AG04449 (cell line): ENCODE measurements around the gene GRIP2.

Experiments
- CTCF ChIA-PET: fragments of 350-600 bp; formaldehyde crosslinking; extraction: SDS; loops from one replicate; lab custom pipeline; 2021; ENCODE audit warnings: antibody characterized with exemption; lab: Yijun Ruan, JAX
- POLR2A ChIA-PET: fragments of 400-600, 350-600 bp; formaldehyde crosslinking; extraction: SDS; loops from one replicate; lab custom pipeline; 2020; ENCODE audit warnings: antibody characterized with exemption, inconsistent platforms; lab: Yijun Ruan, JAX
- DNase-seq: peaks from one replicate; pipeline ENCODE4 v3.0.0-alpha.2; 2010; ENCODE audit warnings: low read depth, low spot score
- H3K4me3 ChIP-seq: 2 replicates; pipeline ENCODE4 v1.5.1; 2011; ENCODE audit warnings: low read depth, mild to moderate bottlenecking, control low read depth, low read length
- TF ChIP-seq, protein P1 (sequence below): IDR thresholded peaks from one replicate; pipeline ENCODE4 v1.5.1; 2011; ENCODE audit warnings: mild to moderate bottlenecking, moderate library complexity, low read length, control low read depth, inconsistent platforms; ENCODE audit not compliant: insufficient read depth; ENCODE audit errors: missing control alignments

Gene GRIP2

DNA sequence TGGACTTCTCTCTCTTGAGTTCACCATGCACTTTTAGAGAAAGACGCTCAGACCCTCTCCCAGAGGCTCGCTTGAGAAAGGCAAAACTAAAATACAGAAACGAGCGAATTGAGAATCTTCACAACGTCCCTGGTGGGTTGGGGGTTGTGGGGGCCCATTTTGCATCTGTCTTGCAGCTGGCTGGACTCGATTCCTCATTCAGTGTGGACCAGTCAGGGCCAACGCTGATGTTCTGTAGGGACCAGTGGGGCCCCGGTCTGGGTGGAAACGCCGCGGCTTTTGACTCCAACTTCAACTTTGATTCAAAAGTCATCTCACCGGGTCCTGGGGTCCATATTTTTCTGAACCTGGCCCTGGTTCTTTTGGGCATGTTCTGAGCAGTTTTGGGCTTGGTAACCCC is 69.7 kb downstream of the GRIP2 start:
- CTCF ChIA-PET, result interaction anchor here (0.8 to 4.7 kb wide), 7 partner anchors 9 to 451 kb away, joined by 3 to 41 read pairs (median 3); no protein-coding TSS in a partner anchor
- POLR2A ChIA-PET, result no interaction called here
- no peak overlapping the region for H3K4me3 ChIP-seq
- TF ChIP-seq, protein P1, sequence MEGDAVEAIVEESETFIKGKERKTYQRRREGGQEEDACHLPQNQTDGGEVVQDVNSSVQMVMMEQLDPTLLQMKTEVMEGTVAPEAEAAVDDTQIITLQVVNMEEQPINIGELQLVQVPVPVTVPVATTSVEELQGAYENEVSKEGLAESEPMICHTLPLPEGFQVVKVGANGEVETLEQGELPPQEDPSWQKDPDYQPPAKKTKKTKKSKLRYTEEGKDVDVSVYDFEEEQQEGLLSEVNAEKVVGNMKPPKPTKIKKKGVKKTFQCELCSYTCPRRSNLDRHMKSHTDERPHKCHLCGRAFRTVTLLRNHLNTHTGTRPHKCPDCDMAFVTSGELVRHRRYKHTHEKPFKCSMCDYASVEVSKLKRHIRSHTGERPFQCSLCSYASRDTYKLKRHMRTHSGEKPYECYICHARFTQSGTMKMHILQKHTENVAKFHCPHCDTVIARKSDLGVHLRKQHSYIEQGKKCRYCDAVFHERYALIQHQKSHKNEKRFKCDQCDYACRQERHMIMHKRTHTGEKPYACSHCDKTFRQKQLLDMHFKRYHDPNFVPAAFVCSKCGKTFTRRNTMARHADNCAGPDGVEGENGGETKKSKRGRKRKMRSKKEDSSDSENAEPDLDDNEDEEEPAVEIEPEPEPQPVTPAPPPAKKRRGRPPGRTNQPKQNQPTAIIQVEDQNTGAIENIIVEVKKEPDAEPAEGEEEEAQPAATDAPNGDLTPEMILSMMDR, result no peak
- DNase-seq, result no peak

DNA sequence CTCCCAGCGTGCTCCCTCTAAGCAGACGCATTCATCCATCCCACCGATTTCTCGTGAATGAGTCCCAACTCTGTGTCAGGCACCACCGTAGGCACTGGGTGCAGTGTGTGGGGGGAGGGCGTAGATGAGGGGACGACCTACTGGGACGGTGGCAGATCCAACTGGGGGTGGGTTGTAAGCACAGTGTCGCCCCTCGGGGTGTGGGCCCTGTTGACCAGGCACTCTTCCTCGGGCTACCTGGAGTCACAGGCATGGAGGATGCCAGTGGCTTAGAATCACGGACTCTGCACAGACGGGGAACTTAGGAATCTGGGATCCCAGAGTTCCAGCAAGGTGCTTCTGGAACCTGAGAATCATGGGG is 71.5 kb downstream of the GRIP2 start:
- DNase-seq, result no peak
- POLR2A ChIA-PET, result no interaction called here
- CTCF ChIA-PET, result interaction anchor here (0.7 to 4.4 kb wide), 24 partner anchors 7 to 811 kb away, joined by 3 to 162 read pairs (median 6); no protein-coding TSS in a partner anchor
- no peak overlapping the region for H3K4me3 ChIP-seq
- TF ChIP-seq, protein P1, result no peak

DNA sequence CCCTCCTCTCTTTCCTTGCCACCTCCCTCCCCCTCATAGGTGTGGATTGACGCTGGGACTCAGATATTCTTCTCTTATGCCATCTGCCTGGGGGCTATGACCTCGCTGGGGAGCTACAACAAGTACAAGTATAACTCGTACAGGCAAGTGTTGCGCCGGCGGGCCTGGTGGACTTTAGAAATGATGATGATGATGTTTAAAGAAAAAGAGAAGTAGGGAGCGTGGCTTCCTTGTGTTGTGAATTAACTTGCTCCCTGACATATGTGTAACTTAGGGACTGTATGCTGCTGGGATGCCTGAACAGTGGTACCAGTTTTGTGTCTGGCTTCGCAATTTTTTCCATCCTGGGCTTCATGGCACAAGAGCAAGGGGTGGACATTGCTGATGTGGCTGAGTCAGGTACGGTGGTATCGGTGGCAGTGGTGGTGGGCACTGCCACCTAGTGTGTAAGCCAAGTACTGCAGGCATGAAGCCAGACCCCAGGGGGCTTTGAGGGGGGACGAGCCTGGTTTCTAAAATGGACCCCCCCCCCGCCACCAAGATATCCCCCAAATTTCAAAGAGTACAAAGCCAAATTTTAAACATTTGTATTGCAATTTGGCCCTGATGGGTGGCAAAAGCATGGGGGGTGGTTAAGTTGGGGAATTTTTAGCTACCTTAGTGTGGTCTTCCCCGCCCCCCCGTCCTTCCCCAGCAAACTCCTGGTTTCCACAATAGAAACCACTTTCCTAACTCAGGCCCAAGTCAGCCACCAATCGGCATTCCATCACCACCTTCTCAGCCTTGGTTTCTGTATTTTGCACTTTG is 72.1 kb downstream of the GRIP2 start:
- POLR2A ChIA-PET, result no interaction called here
- CTCF ChIA-PET, result interaction anchor here (0.7 to 4.4 kb wide), 33 partner anchors 8 to 811 kb away, joined by 3 to 162 read pairs (median 5); partner anchors contain the start of genes LSM3 and XPC
- TF ChIP-seq, protein P1, result peak; percentile 87
- H3K4me3 ChIP-seq, result no peak overlapping the region
- DNase-seq, result no peak

DNA sequence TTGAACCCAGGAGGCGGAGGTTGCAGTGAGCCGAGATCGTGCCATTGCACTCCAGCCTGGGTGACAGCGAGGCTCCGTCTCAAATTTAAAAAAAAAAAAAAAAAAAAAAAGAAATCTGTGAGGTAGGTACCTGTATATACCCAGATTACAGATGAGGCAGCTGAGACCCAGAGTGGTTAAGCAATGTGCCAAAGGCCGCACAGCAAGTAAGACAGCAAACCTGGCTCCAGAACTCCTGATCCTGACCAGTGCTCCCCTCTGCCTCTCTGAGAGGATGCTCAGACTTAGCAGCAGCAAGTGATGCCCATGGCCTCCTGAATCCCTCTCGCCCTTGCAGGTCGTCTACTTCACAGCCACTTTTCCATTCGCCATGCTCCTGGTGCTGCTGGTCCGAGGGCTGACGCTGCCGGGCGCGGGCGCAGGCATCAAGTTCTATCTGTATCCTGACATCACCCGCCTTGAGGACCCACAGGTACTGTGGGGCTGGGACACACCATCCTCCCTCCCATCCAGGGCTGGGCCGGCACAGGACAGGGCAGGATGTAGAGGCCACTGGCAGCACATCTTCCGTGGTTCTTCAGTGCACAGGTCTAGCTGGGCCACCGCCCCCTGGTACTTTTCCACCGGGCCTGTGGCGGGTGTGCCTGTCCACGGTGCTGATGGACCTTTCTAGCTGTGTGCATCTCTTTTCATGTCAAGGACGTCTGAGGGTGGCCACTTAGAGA is 73.8 kb downstream of the GRIP2 start:
- H3K4me3 ChIP-seq, result no peak overlapping the region
- TF ChIP-seq, protein P1, result no peak
- ChIA-PET POLR2A (no interaction called here), CTCF (interaction anchor here (1.2 to 4.4 kb wide), 13 partner anchors 9 to 570 kb away, joined by 3 to 162 read pairs (median 6); partner anchors contain the start of genes LSM3 and XPC)
- no peak for DNase-seq

DNA sequence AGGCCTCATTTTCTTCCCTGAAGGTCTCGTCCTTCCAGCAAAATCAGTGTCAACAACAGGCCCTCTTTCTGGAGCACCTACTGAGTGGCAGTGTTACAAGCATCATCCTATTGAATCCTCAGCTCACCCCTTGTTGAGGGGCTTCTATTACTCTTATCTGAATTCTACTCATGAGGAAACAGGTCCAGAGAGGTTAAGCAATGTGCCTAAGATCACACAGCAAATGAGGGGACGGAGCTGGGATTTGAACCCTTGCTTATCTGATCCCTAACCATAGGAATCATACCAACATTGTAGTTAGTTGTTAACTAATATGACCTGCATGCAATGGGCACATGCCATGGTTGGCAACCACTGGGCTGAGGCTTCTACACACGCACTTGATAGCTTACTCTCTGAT is 74.7 kb downstream of the GRIP2 start:
- TF ChIP-seq, protein P1, result no peak
- CTCF ChIA-PET, result interaction anchor here (4.3 to 4.4 kb wide), 2 partner anchors 205 to 262 kb away, joined by 52 to 162 read pairs; no protein-coding TSS in a partner anchor

DNA sequence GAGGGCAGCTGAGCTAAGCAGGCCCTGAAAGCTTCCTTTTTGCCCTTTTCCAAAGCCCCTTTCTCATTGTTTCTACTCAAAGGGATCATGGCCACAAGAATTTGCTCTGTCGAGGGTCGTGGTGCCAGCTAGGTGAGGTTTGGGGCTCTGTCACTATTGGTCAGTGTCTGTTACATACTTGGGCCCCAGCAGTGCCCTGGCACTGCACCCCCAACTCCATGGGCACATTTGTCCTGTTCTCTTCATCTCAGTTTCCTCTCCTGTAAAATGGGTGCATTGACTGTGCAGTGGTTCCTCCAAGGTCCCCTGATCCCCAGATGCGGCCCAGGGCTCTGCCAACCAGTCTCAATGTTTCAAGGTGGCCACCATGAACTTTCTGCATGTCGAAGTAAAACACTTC is 75.6 kb downstream of the GRIP2 start:
- TF ChIP-seq, protein P1, result no peak
- no peak for DNase-seq
- H3K4me3 ChIP-seq, result no peak overlapping the region
- ChIA-PET CTCF (interaction anchor here (14.7 kb wide), 2 partner anchors 203 to 262 kb away, joined by 188 to 303 read pairs; no protein-coding TSS in a partner anchor), POLR2A (no interaction called here)

More for the DNA sequence above, 74.7 kb downstream of the GRIP2 start:
- POLR2A ChIA-PET, result no interaction called here
- no peak overlapping the region for H3K4me3 ChIP-seq
- DNase-seq, result no peak
